Spinal cord (tissue), 10 donors: ENCODE measurements around the gene METTL2B. TPM values are rescaled to one million over a fixed set of nuclear protein-coding genes. Genes with fewer than 3 reads are reported as not detected.

Source experiments
- DNase-seq, 6 donors: peaks; one replicate each; pipeline versions ENCODE4 v3.0.0 to v3.0.0-alpha.2; 2013 to 2015; ENCODE audit warnings: low spot score in 6 of 6, low read depth in 4 of 6
- H3K27ac ChIP-seq: one replicate; pipeline ENCODE4 v1.5.1; 2013; ENCODE audit warnings: low read depth, low read length, control low read depth
- H3K27me3 ChIP-seq: one replicate; pipeline ENCODE4 v1.6.1; 2013; ENCODE audit warnings: low read length; ENCODE audit not compliant: control insufficient read depth, insufficient read depth
- H3K36me3 ChIP-seq: one replicate; pipeline ENCODE4 v1.6.1; 2013; ENCODE audit warnings: low read length; ENCODE audit not compliant: control insufficient read depth, insufficient read depth
- H3K4me1 ChIP-seq: one replicate; pipeline ENCODE4 v1.6.1; 2013; ENCODE audit warnings: low read length; ENCODE audit not compliant: control insufficient read depth, insufficient read depth
- H3K4me3 ChIP-seq: one replicate; pipeline ENCODE4 v1.5.1; 2013; ENCODE audit warnings: low read depth, low read length, control low read depth
- H3K9me3 ChIP-seq: one replicate; pipeline ENCODE4 v1.6.1; 2013; ENCODE audit warnings: low read length; ENCODE audit not compliant: control insufficient read depth, insufficient read depth
- WGBS: methylation state at CpG from one replicate; pipeline ENCODE4 v1.1.5; 2013; ENCODE audit warnings: missing lambda C conversion rate; ENCODE audit not compliant: insufficient coverage; 5-methylcytosine and 5-hydroxymethylcytosine counted together
- polyA plus RNA-seq, 2 donors: library from polyadenylated mRNA; unstranded; fragments of 120-200 nt; gene quantifications; one replicate each; pipeline ENCODE4 v1.2.1, GENCODE V29; 2013; ENCODE audit not compliant: insufficient read length in 2 of 2
- total RNA-seq, 2 donors: library from RNA; depleted of rRNA in 1 of 2; stranded (reverse); fragments of 120-200 nt in 1 of 2; fragments of >200 nt in 1 of 2; gene quantifications; one replicate each; pipeline versions ENCODE4 v1.2.3 to v1.2.4, GENCODE V29; 2013 to 2014
- donor health status: healthy.

The METTL2B gene
- total and polyA plus RNA-seq, 4 donors: 31.6 to 39.3 (median 34.4) TPM

DNA sequence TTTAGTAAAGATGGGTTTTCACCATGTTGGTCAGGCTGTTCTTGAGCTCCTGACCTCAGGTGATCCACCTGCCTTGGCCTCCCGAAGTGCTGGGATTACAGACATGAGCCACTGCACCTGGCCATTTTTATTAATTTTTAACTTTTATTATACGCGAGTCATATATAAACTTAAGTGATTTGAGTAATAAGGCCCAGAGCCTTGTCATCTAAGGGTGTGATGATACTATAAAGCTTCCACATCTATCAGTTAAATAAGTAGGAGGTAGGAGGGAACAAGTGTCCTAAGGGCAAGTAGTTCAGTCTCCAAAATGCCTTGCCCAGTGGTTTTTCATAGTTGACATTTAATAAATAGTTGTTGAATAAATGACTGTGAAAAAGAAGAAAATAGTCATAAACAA lies 34.2 kb upstream of the METTL2B start:
- no CpG with 5 or more reads among the region's 3 CpGs for WGBS
- no peak for DNase-seq
- no peaks in the 10 kb centered on the region for H3K9me3 ChIP-seq

GRCh38 chr7:128443831-128444600 lies 32.5 kb upstream of the METTL2B start:
- H3K4me3 ChIP-seq: no peak overlapping the region
- 87% methylated on average over 4 of the region's 7 CpGs for WGBS

More for the DNA sequence above, 34.2 kb upstream of the METTL2B start:
- H3K36me3 ChIP-seq: no peaks in the 10 kb centered on the region
- no peak overlapping the region for H3K4me3 ChIP-seq
- H3K27ac ChIP-seq: no peak overlapping the region
- no peaks in the 10 kb centered on the region for H3K27me3 ChIP-seq
- H3K4me1 ChIP-seq: peaks cover 9% of the 10 kb centered on the region

GRCh38 chr7:128446306-128446705 lies 30.2 kb upstream of the METTL2B start:
- Histone ChIP-seq H3K9me3 (no peaks in the 10 kb centered on the region), H3K27ac (no peak overlapping the region), H3K27me3 (no peaks in the 10 kb centered on the region), H3K36me3 (no peaks in the 10 kb centered on the region), H3K4me3 (no peak overlapping the region), H3K4me1 (peaks cover 13% of the 10 kb centered on the region)
- WGBS: 38% methylated on average over 4 of the region's 5 CpGs
- peak in 4 of 6 donors; percentile 29 to 86 (median 59) for DNase-seq

More at GRCh38 chr7:128443831-128444600, 32.5 kb upstream of the METTL2B start:
- Histone ChIP-seq H3K27ac (no peak overlapping the region), H3K4me1 (peaks cover 9% of the 10 kb centered on the region), H3K27me3 (no peaks in the 10 kb centered on the region), H3K36me3 (no peaks in the 10 kb centered on the region), H3K9me3 (no peaks in the 10 kb centered on the region)
- DNase-seq: no peak

DNA sequence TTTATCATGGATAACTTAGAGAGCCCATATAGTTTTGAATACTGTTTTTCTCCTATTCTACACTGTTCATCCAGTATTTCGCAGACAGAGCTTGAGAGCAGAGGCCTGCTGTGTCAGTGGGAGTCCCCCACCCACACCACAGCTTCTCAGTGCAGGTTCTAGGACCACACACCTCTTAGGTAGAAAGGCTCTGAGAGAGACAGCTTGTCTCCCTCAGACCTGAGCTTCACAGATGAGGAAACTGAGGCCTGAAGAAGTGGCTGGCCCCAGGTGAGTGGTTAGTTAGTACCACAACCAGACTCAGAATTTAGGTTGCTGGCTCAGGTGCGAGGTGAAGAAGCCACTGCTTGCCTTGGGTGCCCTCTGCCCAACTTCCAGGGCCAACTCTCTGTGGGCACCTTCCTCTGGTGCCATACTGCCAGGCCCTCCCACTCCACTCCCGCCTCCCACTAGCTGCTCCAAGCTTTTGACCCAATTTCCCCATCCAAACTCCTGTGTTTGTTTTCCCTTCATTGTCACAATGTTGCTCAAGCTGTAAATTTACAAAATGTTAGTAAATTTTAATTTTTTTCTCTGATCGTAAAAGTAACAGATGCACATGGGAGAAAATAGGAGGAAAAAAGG lies 28.5 kb upstream of the METTL2B start:
- no peak for DNase-seq
- Histone ChIP-seq H3K27ac (no peak overlapping the region), H3K4me1 (peaks cover 13% of the 10 kb centered on the region), H3K4me3 (no peak overlapping the region), H3K27me3 (no peaks in the 10 kb centered on the region), H3K9me3 (no peaks in the 10 kb centered on the region), H3K36me3 (no peaks in the 10 kb centered on the region)
- WGBS: no CpG with 5 or more reads among the region's 4 CpGs

DNA sequence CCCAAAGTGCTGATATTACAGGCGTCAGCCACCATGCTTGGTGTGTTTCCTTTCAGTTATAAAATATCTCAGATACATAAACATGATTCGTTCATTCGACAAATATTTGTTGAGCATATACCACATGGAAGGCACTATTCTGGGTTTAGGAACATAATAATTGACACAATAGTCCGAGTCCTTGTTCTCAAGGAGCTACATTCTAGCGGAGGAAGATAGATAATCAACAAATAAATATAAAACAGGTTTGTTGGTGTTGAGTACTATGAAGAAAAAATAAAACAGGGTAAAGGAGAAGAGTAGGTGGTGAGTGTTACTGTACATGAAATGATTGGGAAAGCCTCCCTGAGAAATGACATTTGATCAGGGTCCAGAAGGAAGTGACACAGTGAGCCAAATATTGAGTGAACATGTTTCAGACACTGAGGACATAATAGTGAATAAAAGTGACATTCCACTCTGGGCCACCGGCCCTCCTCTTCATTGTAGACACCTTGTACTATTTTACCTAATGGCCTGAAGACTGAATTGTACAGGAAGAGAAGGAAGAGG lies 27.7 kb upstream of the METTL2B start:
- H3K9me3 ChIP-seq: no peaks in the 10 kb centered on the region
- no peaks in the 10 kb centered on the region for H3K36me3 ChIP-seq
- peaks cover 13% of the 10 kb centered on the region for H3K4me1 ChIP-seq
- H3K4me3 ChIP-seq: no peak overlapping the region
- no peaks in the 10 kb centered on the region for H3K27me3 ChIP-seq
- no peak for DNase-seq
- WGBS: 100% methylated on average over 2 of the region's 6 CpGs
- no peak overlapping the region for H3K27ac ChIP-seq

GRCh38 chr7:128450409-128450808 lies 26.1 kb upstream of the METTL2B start:
- no peak overlapping the region for H3K27ac ChIP-seq
- 50% methylated on average over 1 of the region's 4 CpGs for WGBS
- peaks cover 28% of the 10 kb centered on the region for H3K4me1 ChIP-seq
- no peaks in the 10 kb centered on the region for H3K9me3 ChIP-seq
- no peaks in the 10 kb centered on the region for H3K27me3 ChIP-seq
- DNase-seq: no peak
- H3K4me3 ChIP-seq: no peak overlapping the region
- H3K36me3 ChIP-seq: no peaks in the 10 kb centered on the region

DNA sequence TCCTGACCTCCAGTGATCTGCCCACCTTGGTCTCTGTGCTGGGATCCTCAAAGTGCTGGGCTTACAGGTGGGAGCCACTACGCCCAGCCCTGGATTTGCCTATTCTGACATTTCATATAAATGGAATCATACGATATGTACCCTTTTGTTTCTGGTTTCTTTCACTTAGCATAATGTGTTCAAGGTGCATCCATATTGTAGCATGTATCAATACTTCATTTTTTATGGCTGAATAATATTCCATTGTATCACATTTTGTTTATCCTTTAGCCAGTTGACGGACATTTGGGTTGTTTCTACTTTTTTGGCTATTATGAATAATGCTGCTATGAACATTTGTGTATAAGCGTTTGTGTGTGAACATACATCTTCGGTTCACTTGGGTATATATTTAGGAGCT lies 25.6 kb upstream of the METTL2B start:
- WGBS: no CpG with 5 or more reads among the region's 5 CpGs
- Histone ChIP-seq H3K36me3 (no peaks in the 10 kb centered on the region), H3K4me1 (peaks cover 27% of the 10 kb centered on the region), H3K4me3 (no peak overlapping the region), H3K27ac (no peak overlapping the region), H3K27me3 (no peaks in the 10 kb centered on the region), H3K9me3 (no peaks in the 10 kb centered on the region)
- DNase-seq: no peak

DNA sequence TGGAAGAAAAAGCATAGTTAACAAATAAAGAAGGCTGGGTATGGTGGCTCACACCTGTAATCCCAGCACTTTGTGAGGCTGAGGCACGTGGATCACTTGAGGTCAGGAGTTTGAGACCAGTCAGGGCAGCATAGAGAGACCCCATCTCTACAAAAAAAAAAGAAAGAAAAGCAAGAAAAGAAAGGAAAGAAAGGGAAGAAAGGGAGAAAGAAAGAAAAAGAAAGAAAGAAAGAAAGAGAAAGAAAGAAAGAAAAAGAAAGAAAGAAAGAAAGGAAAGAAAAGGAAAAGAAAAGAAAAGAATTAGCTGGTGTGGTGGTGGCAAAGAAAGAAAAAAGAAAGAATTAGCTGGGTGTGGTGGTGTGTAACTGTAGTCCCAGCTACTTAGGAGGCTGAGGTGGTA lies 24.0 kb upstream of the METTL2B start:
- Histone ChIP-seq H3K27ac (no peak overlapping the region), H3K9me3 (no peaks in the 10 kb centered on the region), H3K4me3 (no peak overlapping the region), H3K27me3 (no peaks in the 10 kb centered on the region), H3K4me1 (peaks cover 30% of the 10 kb centered on the region), H3K36me3 (peaks cover 3% of the 10 kb centered on the region)
- no CpG with 5 or more reads among the region's 1 CpG for WGBS
- no peak for DNase-seq

DNA sequence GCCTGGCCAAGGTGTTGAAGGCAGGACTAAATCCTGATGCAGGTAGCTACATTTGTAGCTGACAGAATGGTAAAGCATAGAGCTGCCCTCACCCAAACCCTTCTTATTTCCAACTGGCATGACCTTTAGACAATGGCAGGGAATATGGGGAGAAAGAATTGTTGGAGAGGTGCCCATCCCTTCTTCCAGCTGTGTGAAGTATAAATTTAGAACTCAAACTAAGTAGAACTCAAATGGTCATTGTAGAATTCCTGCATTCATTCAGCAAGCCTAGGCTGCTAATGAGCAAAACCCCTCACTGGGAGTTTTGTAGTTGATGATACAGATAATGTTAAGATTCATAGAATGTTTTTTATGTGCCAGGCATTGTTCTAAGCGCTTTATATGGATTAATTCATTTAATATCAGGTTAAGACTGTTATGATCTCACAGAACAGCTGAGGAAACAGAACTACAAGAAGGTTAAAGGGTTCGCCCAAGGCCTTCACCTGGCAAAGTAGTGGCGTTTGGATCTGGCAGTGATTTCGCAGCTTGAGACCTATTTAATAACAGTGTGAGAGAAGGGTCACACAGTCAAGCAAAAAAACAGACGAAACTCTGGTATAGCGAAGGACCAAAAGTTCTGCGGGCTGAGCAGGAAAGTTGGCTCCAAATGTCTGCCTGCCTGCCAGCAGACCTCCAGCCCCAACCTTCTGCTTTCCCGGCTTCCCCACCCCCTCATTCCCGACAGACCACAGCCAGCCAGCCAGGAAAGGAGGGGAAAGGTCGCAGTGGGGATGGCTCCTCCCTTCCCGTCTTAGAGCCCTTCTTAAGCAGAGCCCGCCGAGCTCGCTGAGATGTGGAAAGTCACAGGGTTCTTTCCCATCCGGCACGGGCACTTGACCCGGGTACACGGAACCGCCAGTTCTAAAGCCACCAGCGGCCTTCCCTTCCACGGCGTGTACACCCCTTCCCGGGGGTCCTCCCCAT lies 22.4 kb upstream of the METTL2B start:
- Histone ChIP-seq H3K4me1 (peaks cover 30% of the 10 kb centered on the region), H3K4me3 (peak overlapping the region; percentile 16), H3K36me3 (peaks cover 6% of the 10 kb centered on the region), H3K27me3 (no peaks in the 10 kb centered on the region), H3K9me3 (no peaks in the 10 kb centered on the region), H3K27ac (peak overlapping the region; percentile 96)
- WGBS: 11% methylated on average over 18 of the region's 23 CpGs
- peak in 5 of 6 donors; percentile 35 to 92 (median 61) for DNase-seq
